NCI-H82 (cell line): Measurements from ENCODE around the gene CLTCL1.
"Not testable (repeated sequence)": the region's sequence is repeated elsewhere in the genome, so short reads cannot be mapped to it uniquely, and the experiment has no call there.

Experiments
- DNase-seq: peaks from one replicate; lab custom pipeline; 2025; lab: John Stamatoyannopoulos, UW

Gene CLTCL1

DNA sequence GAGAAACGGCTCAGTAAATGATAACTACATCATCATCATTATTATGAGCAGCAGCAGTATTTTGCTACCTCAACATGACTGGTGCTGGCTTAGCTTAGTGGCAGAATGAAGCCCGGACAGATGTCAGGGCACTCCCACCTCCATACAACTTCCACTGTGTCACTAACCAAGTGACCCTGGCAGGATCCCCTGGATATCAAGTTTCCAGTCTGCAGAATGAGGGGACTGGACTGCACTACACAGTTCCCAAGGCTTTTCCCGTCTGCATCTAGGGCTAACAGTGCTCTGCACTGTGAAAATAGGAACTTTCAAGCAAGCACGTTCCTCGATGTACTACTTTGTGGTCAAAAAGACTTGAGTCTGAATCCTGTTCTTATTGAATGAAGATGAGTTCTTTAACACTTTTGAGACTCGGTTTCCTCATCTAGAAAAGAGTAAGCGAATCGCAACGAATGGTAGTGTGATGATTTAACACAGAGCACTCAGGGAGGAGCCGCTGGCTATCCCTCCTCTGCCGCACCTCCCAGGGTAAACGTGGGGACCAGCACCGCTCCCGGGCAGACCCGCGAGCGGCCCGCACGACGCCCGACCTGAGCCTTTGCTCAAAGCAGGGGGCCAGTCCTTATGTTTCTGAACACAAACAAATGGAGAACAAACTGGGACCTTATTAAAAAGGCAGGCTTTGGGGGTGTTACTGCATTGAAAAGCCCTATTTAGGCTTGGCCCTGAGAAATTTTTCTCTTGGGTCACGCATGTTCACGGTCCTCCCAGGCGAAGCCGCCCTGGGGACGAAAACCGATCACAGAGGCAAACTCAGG, 910 bp downstream of the CLTCL1 start:
- DNase-seq, result peak; percentile 22

DNA sequence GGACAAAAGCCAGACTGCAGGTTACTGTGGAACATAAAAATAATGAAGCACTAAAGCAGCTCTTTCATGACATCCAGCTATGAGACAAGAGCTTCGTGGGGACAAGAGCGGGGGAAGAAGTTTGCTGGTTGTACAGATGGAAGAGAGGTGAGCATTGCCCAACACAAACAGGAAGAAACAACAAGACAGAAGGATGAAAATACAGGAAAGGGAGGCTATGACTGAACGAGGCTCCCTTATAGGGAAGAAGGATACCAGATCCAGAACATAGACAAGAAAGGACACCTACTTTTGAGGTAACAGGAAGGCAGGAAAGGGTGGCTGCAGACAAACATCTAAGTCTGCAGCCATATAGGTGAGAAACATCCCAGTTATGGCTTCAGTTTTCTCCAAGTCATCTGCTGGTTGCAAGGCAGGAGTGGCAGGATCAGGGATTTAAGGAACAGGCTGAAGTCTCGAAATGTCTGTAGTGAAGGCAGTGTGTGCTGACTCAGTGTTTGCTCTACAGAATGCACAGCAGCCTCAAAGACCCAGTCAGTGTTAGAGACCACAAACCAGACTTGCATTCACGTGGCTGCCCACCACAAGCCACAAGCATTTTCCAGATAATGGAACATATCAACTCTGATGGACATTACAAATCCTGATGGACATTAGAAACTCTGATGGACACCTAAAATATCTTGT, 1.9 kb downstream of the CLTCL1 start:
- DNase-seq, result no peak

DNA sequence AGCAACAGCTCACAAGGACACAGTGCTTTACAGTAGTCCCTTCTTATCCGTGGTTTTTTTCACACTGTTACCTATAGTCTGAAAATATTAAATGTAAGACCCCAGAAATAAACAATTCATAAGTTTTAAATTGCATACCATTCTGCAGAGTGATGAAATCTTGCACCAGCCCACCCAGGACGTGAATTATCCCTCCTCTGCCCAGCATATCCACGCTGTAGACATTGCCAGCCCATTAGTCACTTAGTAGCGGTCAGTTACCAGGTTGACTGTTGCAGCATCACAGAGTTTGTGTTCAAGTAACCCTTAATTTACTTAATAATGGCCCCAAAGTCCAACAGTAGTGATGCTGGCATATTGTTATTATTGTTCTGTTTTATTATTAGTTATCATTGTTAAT, 3.6 kb downstream of the CLTCL1 start:
- no peak for DNase-seq

DNA sequence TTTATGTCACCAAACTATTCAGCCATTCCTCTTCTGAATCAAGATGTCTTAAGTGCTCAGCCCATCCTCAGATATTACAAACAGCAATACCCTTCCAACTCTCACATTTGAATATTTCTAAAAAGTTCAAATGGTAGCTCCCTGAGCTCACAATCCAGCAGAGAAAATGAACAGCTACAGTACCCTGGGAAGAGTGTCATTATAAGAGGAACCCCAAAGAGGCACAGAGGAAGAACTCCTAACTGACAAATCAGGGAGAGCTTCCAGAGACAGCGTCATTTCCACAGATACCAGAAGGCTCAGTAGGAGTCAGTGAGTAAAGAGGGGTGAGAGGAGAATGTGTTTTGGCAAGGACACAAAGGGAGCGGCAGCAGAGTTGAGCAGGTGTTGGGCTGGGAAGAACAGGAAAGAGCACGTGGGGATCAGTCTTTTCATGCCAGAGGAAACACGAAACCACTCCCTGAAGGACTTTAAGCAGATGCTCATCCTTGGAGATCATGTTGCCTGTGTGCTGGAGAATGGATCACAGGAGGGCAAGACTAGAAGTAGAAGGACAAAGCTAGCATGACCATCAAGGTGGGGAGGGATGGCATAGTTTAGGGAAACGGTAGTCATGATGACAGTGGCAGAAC, 4.3 kb downstream of the CLTCL1 start:
- DNase-seq, result peak; percentile 33

DNA sequence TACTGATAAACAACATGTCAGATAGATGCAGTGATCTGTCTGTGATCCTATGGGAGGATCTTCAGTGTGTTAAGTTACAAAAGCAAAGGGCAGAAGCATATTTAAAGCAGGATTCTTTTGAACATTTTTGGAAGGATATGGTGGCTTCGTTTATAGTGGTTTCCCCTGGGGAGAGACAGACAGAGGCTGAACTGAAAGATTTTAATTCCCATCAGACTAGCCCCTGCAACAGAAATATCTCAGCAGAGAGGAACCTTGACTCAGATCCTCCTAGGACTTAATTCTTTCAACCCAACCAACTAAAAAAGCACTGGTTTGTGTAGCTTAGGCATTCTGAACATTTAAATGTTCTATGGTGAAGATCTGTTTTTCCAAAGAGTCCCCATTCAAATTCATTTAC, 5.7 kb downstream of the CLTCL1 start:
- no peak for DNase-seq

DNA sequence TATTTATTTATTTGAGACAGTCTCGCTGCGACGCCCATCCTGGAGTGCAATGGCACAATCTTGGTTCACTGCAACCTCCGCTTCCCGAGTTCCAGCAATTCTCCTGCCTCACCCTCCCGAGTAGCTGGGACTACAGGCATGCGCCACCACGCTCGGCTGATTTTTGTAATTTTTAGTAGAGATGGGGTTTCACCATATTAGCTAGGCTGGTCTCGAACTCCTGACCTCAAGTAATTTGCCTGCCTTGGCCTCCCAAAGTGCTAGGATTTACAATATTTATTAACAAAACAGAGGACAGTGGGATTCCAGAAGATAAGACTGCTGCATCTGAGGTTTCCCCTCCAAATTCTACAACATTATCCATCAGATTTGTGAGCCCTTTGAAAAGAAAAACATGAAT, 12.4 kb downstream of the CLTCL1 start:
- not testable (repeated sequence) for DNase-seq

DNA sequence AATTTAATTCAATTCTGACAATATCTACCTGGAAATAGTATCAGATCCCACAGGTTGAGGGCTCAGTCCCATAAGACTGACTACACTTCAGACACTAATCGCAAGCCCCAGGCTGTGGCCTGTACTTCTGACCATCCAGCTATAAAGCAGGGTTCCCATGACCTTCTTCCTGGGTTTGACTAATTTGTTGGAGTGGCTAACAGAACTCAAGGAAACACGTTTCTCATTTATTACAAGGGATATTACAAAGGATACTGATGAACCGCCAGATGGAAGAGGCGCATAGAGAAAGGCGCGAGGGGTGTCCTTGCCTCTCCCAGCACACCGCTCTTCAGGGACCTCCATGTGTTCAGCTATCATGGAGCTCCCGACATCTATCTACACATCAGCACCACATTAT, 13.7 kb downstream of the CLTCL1 start:
- DNase-seq, result no peak

DNA sequence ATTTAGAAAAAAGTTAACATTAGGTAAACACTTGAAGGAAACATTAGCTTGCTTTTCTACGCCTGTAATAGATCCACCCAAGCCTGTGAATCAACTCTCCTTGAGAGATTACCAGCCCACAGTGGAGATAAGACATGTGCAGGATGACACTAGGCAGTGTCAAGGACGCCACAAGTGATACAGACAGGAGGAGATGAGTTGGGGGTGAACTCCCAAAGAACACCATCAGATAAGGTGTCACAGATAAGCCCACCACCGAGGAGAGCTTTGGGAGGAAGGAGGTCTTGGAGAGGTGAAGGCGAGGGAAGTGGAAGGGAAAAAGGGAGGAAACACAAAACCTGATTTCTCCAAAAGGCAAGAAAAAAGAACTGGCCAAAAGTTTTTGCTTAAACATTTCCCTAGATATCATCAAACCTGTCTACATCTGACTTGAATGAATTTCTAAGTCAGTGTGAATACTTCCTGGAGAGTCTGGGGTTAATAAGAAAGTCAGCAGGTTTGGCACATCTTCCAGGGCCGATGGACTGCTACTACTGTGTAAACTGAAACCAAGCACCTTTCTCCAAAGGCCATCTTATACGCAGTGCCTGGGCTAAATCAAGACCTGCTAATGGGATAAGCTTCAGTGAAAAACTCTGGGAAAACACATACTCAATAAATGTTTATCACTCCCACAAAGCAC, 15.5 kb downstream of the CLTCL1 start:
- DNase-seq, result no peak

DNA sequence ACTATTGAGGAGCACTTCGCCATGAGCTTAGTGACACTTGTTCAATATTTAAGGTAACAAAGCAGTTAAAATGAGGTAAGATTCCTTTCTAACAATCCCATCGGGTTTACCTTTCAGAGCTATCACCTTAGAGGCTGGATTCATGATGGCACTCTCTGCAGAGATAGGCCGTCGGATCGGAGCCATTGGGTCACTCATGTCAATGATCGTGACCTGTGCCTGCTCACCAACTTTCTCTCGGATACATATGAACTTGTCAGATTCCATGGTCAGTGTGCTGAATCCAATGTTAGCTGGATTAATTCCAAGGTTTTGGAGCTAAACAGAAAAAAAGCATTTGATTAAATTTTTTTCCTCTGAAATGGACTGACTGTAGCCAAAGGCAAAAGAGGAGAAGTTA, 16.0 kb downstream of the CLTCL1 start:
- no peak for DNase-seq

DNA sequence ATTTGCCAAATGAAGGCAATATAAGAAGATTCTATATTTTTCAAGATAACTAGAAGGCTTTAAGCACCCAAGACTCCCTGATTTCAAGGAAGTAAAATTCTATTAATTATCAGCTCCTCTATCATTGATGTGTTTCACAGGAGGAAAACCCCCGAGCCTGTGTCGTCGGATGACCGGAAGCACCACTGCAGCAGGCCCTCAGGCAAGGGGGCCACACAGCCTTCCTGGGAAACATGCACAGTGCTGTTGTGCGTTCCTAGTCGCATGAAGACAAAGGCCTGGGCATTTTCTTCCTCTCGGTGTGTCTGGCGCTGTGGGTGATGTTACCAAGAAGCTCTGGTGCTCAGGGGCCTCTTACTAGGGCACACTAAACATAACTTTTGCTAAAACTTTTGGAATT, 16.4 kb downstream of the CLTCL1 start:
- no peak for DNase-seq

DNA sequence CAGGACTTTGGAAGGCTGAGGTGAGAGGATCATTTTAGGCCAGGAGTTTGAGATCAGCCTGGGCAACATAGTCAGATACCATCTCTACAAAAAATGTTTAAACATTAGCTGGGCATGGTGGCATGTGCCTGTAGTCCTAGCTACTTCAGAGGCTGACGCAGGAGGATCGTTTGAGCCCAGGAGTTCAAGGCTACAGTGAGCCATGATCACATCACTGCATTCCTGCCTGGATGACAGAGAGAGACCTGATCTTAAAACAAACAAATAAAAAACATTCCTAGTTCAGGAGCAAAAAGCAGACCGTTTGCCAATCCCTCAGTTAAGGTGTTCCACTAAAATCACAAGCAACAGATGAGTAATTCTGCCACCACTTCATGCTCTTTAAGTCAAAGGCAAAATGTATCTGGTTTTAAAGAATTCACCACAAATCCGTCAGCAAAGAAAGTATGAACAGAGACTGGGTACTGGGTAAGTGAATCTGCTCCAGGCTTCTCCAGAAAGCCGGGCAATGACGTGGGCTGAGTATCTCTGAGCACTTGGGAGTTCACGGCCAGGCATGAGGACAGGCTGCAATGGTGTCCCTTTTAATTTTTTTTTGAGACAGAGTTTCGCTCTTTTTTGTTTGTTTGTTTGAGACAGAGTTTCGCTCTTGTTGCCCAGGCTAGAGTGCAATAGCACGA, 19.5 kb downstream of the CLTCL1 start:
- DNase-seq, result no peak

DNA sequence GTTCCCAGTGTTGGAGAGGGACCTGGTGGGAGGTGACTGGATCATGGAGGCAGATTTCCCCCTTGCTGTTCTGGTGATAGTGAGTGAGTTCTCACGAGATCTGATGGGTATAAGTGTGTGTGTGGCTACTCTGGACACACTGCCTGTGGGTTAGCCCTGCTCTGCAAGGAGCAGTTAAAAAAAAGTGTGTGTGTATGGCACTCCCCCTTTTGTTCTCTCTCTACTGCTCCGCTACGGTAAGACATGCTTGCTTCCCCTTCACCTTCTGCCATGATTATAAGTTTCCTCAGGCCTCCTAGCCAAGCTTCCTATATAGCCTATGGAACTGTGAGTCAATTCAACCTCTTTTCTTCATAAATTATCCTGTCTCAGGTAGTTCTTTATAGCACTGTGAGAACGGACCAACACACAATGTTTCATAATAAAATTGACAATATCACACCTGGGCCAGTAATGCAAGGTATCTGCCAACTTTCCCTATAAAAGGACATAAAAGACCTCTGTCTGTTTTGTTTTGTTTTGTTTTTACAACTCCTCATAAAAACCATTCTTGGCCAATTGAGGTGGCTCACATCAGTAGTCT, 20.2 kb downstream of the CLTCL1 start:
- no peak for DNase-seq

DNA sequence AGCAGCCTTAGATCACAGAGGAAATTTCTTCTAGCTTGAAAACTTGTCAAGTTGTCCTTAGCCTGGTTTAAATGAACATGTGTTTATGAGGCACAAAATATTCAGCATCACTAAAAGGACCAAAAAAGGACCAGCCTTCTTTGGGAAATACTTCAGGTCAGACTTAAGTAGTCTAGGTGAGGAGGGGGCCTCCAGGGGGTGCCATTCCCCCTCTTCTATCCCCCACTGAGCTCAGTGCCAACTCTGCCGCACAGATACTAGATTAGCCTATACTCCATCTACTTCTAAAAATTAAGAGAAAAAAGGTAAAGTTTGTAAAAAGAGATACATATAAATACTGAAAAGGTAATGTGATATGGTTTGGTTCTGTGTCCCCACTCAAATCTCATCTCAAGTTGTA, 20.6 kb downstream of the CLTCL1 start:
- no peak for DNase-seq

DNA sequence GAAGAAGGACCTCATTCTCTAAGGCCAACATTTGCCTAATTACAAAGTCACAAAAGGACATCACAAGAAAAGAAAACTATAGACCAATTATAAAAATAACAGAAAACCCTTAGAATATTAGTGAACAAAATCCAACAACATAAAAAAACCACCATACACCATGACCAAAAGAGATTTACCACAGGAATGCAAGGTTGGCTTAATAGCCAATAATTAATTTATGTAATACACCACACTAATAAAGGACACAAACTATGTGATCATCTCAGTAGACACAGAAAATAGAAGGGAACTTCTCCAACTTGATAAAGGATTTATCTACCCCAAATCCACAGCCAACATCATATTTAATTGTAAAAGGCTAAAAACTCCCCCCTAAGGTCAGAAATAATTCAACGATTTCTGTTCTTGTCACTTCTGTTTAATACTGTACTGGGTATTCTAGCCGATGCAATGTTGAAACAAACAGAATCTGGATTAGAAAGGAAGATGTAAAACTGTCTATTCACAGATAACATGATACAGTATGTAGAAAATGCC, 24.9 kb downstream of the CLTCL1 start:
- no peak for DNase-seq

DNA sequence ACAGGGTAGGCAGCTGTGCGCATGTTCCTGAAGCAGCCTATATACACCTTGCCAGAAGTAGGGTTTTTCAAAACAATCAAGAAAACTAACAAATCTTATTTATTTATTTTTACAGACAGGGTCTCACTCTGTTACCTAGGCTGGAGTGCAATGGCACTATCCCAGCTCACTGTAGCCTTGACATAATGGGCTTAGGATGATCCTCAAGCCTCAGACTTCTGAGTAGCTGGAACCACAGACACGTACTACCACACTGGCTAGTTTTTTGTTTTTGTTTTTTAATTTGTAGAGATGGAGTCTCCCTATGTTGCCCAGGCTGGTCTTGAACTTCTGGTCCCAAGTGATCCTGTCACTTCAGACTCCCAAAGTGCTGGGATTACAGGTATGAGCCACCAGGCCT, 25.7 kb downstream of the CLTCL1 start:
- no peak for DNase-seq

DNA sequence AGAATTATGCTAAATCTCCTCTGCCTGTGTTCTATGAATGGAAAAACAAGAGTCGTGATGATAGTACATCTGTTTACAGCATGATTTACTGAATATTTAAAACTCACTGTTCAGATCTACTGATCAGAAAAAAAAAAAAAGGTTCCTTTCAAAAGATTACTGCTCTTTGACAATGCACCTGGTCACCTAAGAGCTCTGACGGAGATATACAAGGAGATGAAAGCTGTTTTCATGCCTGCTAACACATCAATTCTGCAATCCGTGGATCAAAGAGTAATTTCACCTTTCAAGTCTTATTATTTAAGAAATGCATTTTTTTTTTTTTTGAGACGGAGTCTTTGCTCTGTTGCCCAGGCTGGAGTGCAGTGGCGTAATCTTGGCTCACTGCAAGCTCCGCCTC, 30.7 kb downstream of the CLTCL1 start:
- DNase-seq, result no peak

DNA sequence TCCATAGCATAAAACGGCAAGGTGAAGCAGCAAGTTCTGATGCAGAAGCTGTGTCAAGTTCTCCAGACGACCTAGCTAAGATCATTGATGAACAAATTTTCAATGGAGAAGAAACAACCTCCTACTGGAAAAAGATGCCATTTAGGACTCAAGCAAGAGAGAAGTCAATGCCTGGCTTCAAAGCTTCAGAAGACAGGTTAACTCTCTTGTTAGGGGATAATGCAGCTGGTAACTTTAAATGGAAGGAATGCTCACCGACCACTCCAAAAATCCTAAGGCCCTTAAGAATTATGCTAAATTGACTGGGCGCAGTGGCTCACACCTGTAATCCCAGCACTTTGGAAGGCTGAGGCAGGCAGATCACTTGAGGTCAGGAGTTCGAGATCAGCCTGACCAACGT, 31.3 kb downstream of the CLTCL1 start:
- DNase-seq, result no peak

DNA sequence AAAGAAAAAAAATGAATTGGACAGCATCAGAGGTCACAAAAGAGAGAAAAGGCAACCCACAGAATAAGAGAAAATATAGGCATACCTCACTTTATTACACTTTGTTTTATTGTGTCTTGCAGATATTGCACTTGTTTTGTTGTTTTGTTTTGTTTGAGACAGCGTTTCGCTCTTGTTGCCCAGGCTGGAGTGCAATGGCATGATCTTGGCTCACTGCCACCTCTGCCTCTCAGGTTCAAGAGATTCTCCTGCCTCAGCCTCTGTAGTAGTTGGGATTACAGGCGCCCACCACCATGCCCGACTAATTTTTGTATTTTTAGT, 32.6 kb downstream of the CLTCL1 start:
- DNase-seq, result not testable (repeated sequence)

DNA sequence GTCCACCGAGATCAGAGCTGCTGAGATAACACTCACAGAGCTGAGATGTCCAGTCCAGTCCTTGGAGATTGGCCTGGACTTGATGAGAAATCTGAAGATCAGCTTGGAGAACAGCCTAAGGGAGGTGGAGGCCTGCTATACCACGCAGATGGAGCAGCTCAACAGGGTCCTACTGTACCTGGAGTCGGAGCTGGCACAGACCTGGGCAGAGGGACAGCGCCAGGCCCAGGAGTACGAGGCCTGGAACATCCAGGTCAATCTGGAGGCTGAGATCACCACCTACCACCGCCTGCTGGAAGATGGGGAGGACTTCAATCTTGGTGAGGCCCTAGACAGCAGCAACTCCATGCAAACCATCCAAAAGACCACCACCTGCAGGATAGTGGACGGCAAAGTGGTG, 33.1 kb downstream of the CLTCL1 start:
- DNase-seq, result no peak

DNA sequence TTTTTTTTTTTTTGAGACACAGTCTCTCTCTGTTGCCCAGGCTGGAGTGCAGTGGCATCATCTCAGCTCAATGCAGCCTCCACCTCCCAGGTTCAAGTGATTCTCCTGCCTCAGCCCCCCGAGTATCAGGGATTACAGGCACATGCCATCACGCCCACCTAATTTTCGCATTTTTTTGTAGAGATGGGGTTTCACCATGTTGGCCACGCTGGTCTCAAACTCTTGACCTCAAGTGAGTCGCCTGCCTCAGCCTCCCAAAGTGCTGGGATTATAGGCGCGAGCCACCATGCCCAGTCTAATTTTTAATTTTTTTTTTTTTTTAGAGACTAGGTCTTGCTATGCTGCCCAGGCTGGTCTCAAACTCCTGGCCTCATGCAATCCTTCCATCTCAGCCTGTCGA, 35.2 kb downstream of the CLTCL1 start:
- not testable (repeated sequence) for DNase-seq

DNA sequence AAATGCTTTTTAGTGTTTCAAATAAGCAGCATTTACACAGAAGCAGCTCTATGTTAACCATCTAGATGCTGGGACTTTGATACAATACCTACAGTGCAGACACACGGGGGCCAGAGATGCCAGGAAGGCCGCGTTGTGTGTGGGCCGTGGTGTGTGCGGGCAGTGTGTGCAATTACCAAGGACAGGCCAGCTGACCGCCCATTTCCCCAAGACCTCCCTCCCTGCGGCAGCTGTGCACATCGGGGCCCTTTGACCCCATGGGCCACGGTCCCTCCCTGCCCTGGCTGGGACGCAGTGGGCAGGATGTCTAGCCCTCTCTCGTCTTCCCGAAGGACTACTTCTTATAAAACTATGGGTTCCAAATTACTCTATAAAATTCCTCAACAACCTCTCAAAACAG, 38.4 kb downstream of the CLTCL1 start:
- no peak for DNase-seq
